A549 (cell line): Measurements from ENCODE around the gene PDLIM1. TPM values are rescaled to one million over a fixed set of nuclear protein-coding genes. Genes with fewer than 3 reads are reported as not detected.

Source experiments
- ATAC-seq, 2 experiments: fragments of 200-7000 bp in 1 of 2; fragments of >200 bp in 1 of 2; cut with Nextera tagmentation in 1 of 2; cut with Tn5 transposase in 1 of 2; 3 replicates each; pipeline versions ENCODE4 v1.8.0 to v1.9.1; 2018 to 2020; ENCODE audit warnings: mild to moderate bottlenecking in 1 of 2, moderate library complexity in 1 of 2
- CTCF ChIA-PET: fragments of 300-600 bp; sonication (Branson Sonifier 250); formaldehyde crosslinking; extraction: SDS; loops from one replicate; lab custom pipeline; 2021; ENCODE audit warnings: antibody characterized with exemption, inconsistent platforms; lab: Yijun Ruan, JAX
- POLR2A ChIA-PET: fragments of 350-600 bp; formaldehyde crosslinking; extraction: SDS; loops from one replicate; lab custom pipeline; 2021; ENCODE audit warnings: antibody characterized with exemption, inconsistent platforms; lab: Yijun Ruan, JAX
- DNase-seq, 2 experiments: peaks; one replicate each; pipeline versions ENCODE4 v3.0.0 to v3.0.0-alpha.2; 2011 to 2016; ENCODE audit warnings: low read depth in 1 of 2, low spot score in 1 of 2
- FAIRE-seq: peaks from 2 replicates; lab custom pipeline; 2011; peaks lifted over from hg19 to GRCh38; lab: Jason Lieb, UNC
- H3K27ac ChIP-seq, 2 experiments: fragments of >200 bp; sonication (Bioruptor Twin); formaldehyde crosslinking; 3 replicates each; pipeline ENCODE4 v1.5.1; 2016 to 2017
- H3K4me1 ChIP-seq: fragments of >200 bp; sonication (Bioruptor Twin); formaldehyde crosslinking; 3 replicates; pipeline ENCODE4 v1.6.1; 2016
- H3K4me2 ChIP-seq: fragments of >200 bp; sonication (Bioruptor Twin); formaldehyde crosslinking; 3 replicates; pipeline ENCODE4 v1.6.1; 2016
- H3K4me3 ChIP-seq: fragments of >200 bp; sonication (Bioruptor Twin); formaldehyde crosslinking; 3 replicates; pipeline ENCODE4 v1.5.1; 2016
- H3K9me3 ChIP-seq: fragments of >200 bp; sonication (Bioruptor Twin); formaldehyde crosslinking; 3 replicates; pipeline ENCODE4 v1.6.1; 2016
- CEBPB ChIP-seq, 2 experiments: fragments of >200 bp in 1 of 2; sonication (Bioruptor Twin) in 1 of 2; formaldehyde crosslinking in 1 of 2; IDR thresholded peaks; 2 replicates each; pipeline ENCODE4 v1.6.1; 2012 to 2016
- EHF ChIP-seq: fragments of 250-450 bp; sonication (Bioruptor Pico); IDR thresholded peaks from 2 replicates; pipeline ENCODE4 v1.5.0; 2020; ENCODE audit warnings: mild to moderate bottlenecking
- FOSB ChIP-seq: fragments of 250-450 bp; sonication (Bioruptor Pico); IDR thresholded peaks from 2 replicates; pipeline ENCODE4 v1.5.0; 2020; ENCODE audit warnings: mild to moderate bottlenecking, moderate library complexity
- HOXA7 ChIP-seq: fragments of 250-450 bp; sonication (Bioruptor Pico); IDR thresholded peaks from 2 replicates; pipeline ENCODE4 v1.5.0; 2020; ENCODE audit warnings: mild to moderate bottlenecking, moderate library complexity
- HOXB13 ChIP-seq: fragments of 250-450 bp; sonication (Bioruptor Pico); IDR thresholded peaks from 2 replicates; pipeline ENCODE4 v1.5.0; 2020; ENCODE audit warnings: low read depth, mild to moderate bottlenecking, moderate library complexity
- JUNB ChIP-seq: fragments of >200 bp; sonication (Bioruptor Twin); formaldehyde crosslinking; IDR thresholded peaks from 2 replicates; pipeline ENCODE4 v1.6.1; 2016
- MAZ ChIP-seq: fragments of 150-350 bp; IDR thresholded peaks from 2 replicates; pipeline ENCODE4 v1.6.1; 2014; ENCODE audit warnings: antibody characterized with exemption, low read depth, low read length, borderline replicate concordance
- MYC ChIP-seq: IDR thresholded peaks from 2 replicates; pipeline ENCODE4 v1.6.1; 2012; ENCODE audit warnings: mild to moderate bottlenecking, inconsistent platforms, low read length, improper control_type of control experiment, borderline replicate concordance
- POLR2AphosphoS2 ChIP-seq: conservative IDR thresholded peaks from 2 replicates; pipeline ENCODE4 v1.6.1; 2012; ENCODE audit warnings: low read length, improper control_type of control experiment, inconsistent platforms
- RAD21 ChIP-seq, 2 experiments: fragments of >200 bp in 1 of 2; sonication (Bioruptor Twin) in 1 of 2; formaldehyde crosslinking in 1 of 2; IDR thresholded peaks in 1 of 2; conservative IDR thresholded peaks in 1 of 2; 2 replicates in 1 of 2; 3 replicates in 1 of 2; pipeline ENCODE4 v1.6.1; 2012 to 2018; ENCODE audit warnings: inconsistent platforms in 1 of 2
- SMC3 ChIP-seq: fragments of >200 bp; sonication (Bioruptor Twin); formaldehyde crosslinking; IDR thresholded peaks from 3 replicates; pipeline ENCODE4 v1.6.1; 2018; ENCODE audit warnings: inconsistent platforms
- ZNF302 ChIP-seq: fragments of 250-450 bp; sonication (Bioruptor Pico); IDR thresholded peaks from 2 replicates; pipeline ENCODE4 v1.9.0; 2021; ENCODE audit warnings: inconsistent platforms, mild to moderate bottlenecking, moderate library complexity
- WGBS: methylation state at CpG from one replicate; pipeline ENCODE4 v1.1.6; 2017; ENCODE audit errors: missing lambda C conversion rate; 5-methylcytosine and 5-hydroxymethylcytosine counted together
- polyA plus RNA-seq, 4 experiments: library from polyadenylated mRNA; depleted of rRNA in 3 of 4; stranded (reverse); fragments of >200 nt; fragmentation: RNase III in 1 of 4; extraction: RNeasy Plus Mini Kit Qiagen cat#74134 plus additional on column Dnase treatment in 1 of 4; gene quantifications; 2 replicates in 3 of 4; 3 replicates in 1 of 4; pipeline ENCODE4 v1.2.3, GENCODE V29; 2011 to 2017
- TF ChIP-seq, protein P1 (sequence below): fragments of >200 bp; sonication (Bioruptor Twin); formaldehyde crosslinking; IDR thresholded peaks from 3 replicates; pipeline ENCODE4 v1.5.1; 2016
- TF ChIP-seq, protein P2 (sequence below): fragments of 250-450 bp; sonication (Bioruptor Pico); IDR thresholded peaks from 2 replicates; pipeline ENCODE4 v1.5.0; 2021; ENCODE audit warnings: mild to moderate bottlenecking, moderate library complexity, borderline replicate concordance
- TF ChIP-seq, protein P3 (sequence below): fragments of 150-350 bp; IDR thresholded peaks from 2 replicates; pipeline ENCODE4 v1.6.1; 2014; ENCODE audit warnings: low read depth, mild to moderate bottlenecking, low read length
- TF ChIP-seq, protein P4 (sequence below): IDR thresholded peaks from 2 replicates; pipeline ENCODE4 v1.6.1; 2012; ENCODE audit warnings: low read depth, borderline replicate concordance

Gene PDLIM1
- polyA plus RNA-seq, 2 of the 4 experiments (the other 2 are of a cell fraction): 92.5 to 128 TPM

DNA sequence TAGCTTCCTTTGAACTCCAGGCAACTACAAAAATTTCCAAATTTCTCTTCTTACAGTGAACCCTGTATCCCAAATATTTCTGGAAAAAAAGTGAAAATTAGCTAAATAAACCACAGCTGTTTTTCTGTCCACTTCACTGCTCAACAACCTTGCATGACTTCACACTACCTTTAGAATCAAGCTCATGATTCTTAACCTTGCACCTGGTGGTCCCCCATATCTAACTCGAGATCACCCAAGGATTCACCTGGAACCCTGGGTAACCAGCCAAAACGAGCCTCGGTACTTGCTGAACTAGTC, 47.5 kb downstream of the PDLIM1 start:
- WGBS: 41% methylated on average over 3 of the region's 3 CpGs
- no peak for FAIRE-seq
- no peak overlapping the region for H3K4me2 ChIP-seq
- ChIA-PET POLR2A (interaction anchor here (1.2 to 1.3 kb wide), 2 partner anchors 46 to 47 kb away, joined by 3 read pairs; partner anchors contain the start of gene PDLIM1), CTCF (interaction anchor here (0.6 to 18.4 kb wide), 59 partner anchors 10 to 619 kb away, joined by 3 to 637 read pairs (median 5); partner anchors contain the start of genes ACSM6 and PDLIM1)
- TF ChIP-seq JUNB (no peak), ZNF302 (no peak), MYC (0 out of 2 replicates have a peak, but pooled peaks have one; percentile 8), SMC3 (0 out of 3 replicates have a peak, but pooled peaks have one; percentile 0), RAD21 (conservative IDR thresholded peaks at IDR 0.05 in 1 of 2, IDR thresholded peaks at IDR 0.05 in 1 of 2) (no peak)
- no peak overlapping the region for H3K4me3 ChIP-seq
- no peak for DNase-seq
- H3K27ac ChIP-seq: peak overlapping the region in 1 of 2 experiments; percentile 3; a peak in 1 of 6 replicates
- ATAC-seq: no peak
- no peaks in the 10 kb centered on the region for H3K9me3 ChIP-seq
- peaks cover 25% of the 10 kb centered on the region for H3K4me1 ChIP-seq

DNA sequence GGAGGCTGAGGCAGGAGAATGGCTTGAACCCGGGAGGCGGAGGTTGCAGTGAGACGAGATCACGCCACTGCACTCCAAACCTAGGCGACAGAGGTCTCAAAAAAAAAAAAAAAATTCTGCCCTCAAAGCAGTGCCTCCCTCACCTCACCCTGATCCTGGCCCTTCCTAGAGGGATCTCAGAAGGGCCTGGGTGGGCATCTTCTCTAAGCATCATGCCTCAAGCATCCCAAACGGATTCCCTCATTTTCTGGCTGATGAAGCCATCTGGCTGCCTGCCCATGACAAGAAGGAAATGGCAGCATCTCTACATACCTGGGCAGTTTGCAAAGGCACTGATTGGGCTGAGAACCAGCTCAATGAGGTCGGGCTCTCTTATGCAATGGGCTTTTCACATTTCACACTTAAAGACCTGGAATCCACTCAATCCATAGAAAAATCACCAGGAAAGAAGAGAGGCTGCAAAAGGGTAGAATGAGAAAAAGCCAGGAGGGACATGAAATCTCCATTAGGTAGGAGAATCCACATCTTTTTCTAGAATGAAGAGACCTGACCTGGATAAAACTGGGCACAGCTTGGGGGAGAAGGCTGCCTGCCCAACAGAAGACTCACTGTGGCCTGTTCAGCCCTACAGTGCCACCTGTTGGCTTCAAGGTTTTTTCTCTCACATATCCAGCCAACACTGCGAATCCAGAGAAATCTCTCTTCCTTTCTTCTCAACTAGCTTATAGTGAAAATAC, 48.1 kb downstream of the PDLIM1 start:
- Histone ChIP-seq H3K9me3 (no peaks in the 10 kb centered on the region), H3K4me1 (peaks cover 25% of the 10 kb centered on the region), H3K4me2 (no peak overlapping the region), H3K4me3 (no peak overlapping the region), H3K27ac (peak overlapping the region; percentile 34 to 69; a peak in 5 of 6 replicates)
- TF ChIP-seq MYC: 0 out of 2 replicates have a peak, but pooled peaks have one; percentile 33
- no peak for TF ChIP-seq MAZ
- peak in 1 of 2 experiments; percentile 46; a peak in 1 of 4 replicates for TF ChIP-seq CEBPB (IDR thresholded peaks at IDR 0.05)
- peak; percentile 98 for TF ChIP-seq RAD21 (conservative IDR thresholded peaks at IDR 0.05 in 1 of 2, IDR thresholded peaks at IDR 0.05 in 1 of 2)
- peak; percentile 99 for TF ChIP-seq SMC3
- no peak for TF ChIP-seq EHF (CRISPR knock-in tag)
- TF ChIP-seq, protein P1, sequence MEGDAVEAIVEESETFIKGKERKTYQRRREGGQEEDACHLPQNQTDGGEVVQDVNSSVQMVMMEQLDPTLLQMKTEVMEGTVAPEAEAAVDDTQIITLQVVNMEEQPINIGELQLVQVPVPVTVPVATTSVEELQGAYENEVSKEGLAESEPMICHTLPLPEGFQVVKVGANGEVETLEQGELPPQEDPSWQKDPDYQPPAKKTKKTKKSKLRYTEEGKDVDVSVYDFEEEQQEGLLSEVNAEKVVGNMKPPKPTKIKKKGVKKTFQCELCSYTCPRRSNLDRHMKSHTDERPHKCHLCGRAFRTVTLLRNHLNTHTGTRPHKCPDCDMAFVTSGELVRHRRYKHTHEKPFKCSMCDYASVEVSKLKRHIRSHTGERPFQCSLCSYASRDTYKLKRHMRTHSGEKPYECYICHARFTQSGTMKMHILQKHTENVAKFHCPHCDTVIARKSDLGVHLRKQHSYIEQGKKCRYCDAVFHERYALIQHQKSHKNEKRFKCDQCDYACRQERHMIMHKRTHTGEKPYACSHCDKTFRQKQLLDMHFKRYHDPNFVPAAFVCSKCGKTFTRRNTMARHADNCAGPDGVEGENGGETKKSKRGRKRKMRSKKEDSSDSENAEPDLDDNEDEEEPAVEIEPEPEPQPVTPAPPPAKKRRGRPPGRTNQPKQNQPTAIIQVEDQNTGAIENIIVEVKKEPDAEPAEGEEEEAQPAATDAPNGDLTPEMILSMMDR: peak; percentile 93
- POLR2A ChIA-PET: interaction anchor here (0.6 to 1.5 kb wide), 6 partner anchors 34 to 1872 kb away, joined by 3 to 4 read pairs (median 3); partner anchors contain the start of gene PDLIM1
- WGBS: 75% methylated on average over 8 of the region's 8 CpGs
- CTCF ChIA-PET: interaction anchor here (0.6 to 18.4 kb wide), 63 partner anchors 8 to 623 kb away, joined by 3 to 637 read pairs (median 5); partner anchors contain the start of genes ACSM6 and PDLIM1
- FAIRE-seq: no peak
- peak; percentile 70 to 72 for DNase-seq
- ATAC-seq: peak; percentile 73 to 87; a peak in 5 of 6 replicates

DNA sequence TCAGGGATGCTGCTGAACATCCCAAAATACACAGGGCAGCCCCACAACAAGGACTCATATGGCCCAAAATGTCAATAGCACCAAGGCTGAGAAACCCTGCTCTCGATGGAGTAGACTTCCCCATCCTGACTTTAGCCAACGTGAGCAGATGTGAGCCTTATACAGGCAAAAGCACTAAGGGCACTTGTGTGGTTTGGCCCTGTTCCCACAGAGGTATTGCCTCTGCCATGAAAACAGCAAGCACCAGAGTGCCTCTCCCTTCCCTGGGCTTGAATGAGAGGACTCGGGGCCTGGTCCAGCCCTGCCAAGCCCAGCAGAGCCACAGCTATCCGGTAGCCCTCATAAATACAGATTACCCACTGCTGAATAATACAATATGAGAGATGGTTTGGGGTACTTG, 49.3 kb downstream of the PDLIM1 start:
- TF ChIP-seq HOXA7: no peak
- TF ChIP-seq, protein P2, sequence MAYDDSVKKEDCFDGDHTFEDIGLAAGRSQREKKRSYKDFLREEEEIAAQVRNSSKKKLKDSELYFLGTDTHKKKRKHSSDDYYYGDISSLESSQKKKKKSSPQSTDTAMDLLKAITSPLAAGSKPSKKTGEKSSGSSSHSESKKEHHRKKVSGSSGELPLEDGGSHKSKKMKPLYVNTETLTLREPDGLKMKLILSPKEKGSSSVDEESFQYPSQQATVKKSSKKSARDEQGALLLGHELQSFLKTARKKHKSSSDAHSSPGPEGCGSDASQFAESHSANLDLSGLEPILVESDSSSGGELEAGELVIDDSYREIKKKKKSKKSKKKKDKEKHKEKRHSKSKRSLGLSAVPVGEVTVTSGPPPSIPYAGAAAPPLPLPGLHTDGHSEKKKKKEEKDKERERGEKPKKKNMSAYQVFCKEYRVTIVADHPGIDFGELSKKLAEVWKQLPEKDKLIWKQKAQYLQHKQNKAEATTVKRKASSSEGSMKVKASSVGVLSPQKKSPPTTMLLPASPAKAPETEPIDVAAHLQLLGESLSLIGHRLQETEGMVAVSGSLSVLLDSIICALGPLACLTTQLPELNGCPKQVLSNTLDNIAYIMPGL: no peak
- TF ChIP-seq FOSB (CRISPR knock-in tag): no peak
- TF ChIP-seq HOXB13: no peak
- TF ChIP-seq, protein P3, sequence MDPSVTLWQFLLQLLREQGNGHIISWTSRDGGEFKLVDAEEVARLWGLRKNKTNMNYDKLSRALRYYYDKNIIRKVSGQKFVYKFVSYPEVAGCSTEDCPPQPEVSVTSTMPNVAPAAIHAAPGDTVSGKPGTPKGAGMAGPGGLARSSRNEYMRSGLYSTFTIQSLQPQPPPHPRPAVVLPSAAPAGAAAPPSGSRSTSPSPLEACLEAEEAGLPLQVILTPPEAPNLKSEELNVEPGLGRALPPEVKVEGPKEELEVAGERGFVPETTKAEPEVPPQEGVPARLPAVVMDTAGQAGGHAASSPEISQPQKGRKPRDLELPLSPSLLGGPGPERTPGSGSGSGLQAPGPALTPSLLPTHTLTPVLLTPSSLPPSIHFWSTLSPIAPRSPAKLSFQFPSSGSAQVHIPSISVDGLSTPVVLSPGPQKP: no peak
- TF ChIP-seq, protein P4, sequence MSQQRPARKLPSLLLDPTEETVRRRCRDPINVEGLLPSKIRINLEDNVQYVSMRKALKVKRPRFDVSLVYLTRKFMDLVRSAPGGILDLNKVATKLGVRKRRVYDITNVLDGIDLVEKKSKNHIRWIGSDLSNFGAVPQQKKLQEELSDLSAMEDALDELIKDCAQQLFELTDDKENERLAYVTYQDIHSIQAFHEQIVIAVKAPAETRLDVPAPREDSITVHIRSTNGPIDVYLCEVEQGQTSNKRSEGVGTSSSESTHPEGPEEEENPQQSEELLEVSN: no peak
- no peak for TF ChIP-seq POLR2AphosphoS2
- no peak for TF ChIP-seq MAZ
- ATAC-seq (no peak), DNase-seq (no peak), FAIRE-seq (no peak)
- Histone ChIP-seq H3K27ac (peak overlapping the region in 1 of 2 experiments; percentile 69; a peak in 3 of 6 replicates), H3K9me3 (no peaks in the 10 kb centered on the region), H3K4me1 (peaks cover 25% of the 10 kb centered on the region), H3K4me3 (no peak overlapping the region), H3K4me2 (no peak overlapping the region)
- ChIA-PET POLR2A (interaction anchor here (1.5 kb wide), 1 partner anchor 122 kb away, joined by 4 read pairs; no protein-coding TSS in a partner anchor), CTCF (interaction anchor here (0.7 to 18.4 kb wide), 13 partner anchors 8 to 120 kb away, joined by 3 to 637 read pairs (median 34); partner anchors contain the start of gene ACSM6)
- 79% methylated on average over 2 of the region's 4 CpGs for WGBS
